Liver (tissue), 9 donors: ENCODE measurements around the gene MAVS. TPM values are rescaled to one million over a fixed set of nuclear protein-coding genes. Genes with fewer than 3 reads are reported as not detected.

Experiments
- DNase-seq: peaks from one replicate; pipeline ENCODE4 v3.0.0-alpha.2; 2017; ENCODE audit warnings: low spot score
- H3K27ac ChIP-seq, 2 donors: one replicate each; pipeline ENCODE4 v1.7.0; 2013; ENCODE audit warnings: inconsistent platforms in 2 of 2, low read length in 2 of 2, control low read depth in 1 of 2, low read depth in 1 of 2, mild to moderate bottlenecking in 1 of 2
- H3K27me3 ChIP-seq, 4 donors: one replicate each; pipeline versions ENCODE4 v1.6.1 to v1.7.0; 2013; ENCODE audit warnings: low read length in 3 of 4, inconsistent platforms in 1 of 4, mild to moderate bottlenecking in 1 of 4, moderate library complexity in 1 of 4; ENCODE audit not compliant: control insufficient read depth in 4 of 4, insufficient read depth in 4 of 4
- H3K36me3 ChIP-seq, 4 donors: one replicate each; pipeline versions ENCODE4 v1.6.1 to v1.7.0; 2013; ENCODE audit warnings: low read length in 3 of 4, mild to moderate bottlenecking in 3 of 4, low read depth in 1 of 4, moderate library complexity in 1 of 4; ENCODE audit not compliant: control insufficient read depth in 4 of 4, insufficient read depth in 3 of 4
- H3K4me1 ChIP-seq, 4 donors: one replicate each; pipeline versions ENCODE4 v1.6.1 to v1.7.0; 2013; ENCODE audit warnings: low read length in 3 of 4, mild to moderate bottlenecking in 3 of 4, moderate library complexity in 1 of 4; ENCODE audit not compliant: control insufficient read depth in 4 of 4, insufficient read depth in 4 of 4
- H3K4me3 ChIP-seq, 3 donors: one replicate each; pipeline versions ENCODE4 v1.6.1 to v1.7.0; 2013; ENCODE audit warnings: low read length in 3 of 3, control low read depth in 1 of 3, low read depth in 1 of 3, mild to moderate bottlenecking in 1 of 3
- H3K9ac ChIP-seq, 2 donors: one replicate each; pipeline ENCODE4 v1.7.0; 2013; ENCODE audit warnings: low read length in 2 of 2, mild to moderate bottlenecking in 2 of 2, moderate library complexity in 2 of 2, control low read depth in 1 of 2, low read depth in 1 of 2
- H3K9me3 ChIP-seq, 4 donors: one replicate each; pipeline versions ENCODE4 v1.6.1 to v1.7.0; 2013; ENCODE audit warnings: low read length in 3 of 4; ENCODE audit not compliant: control insufficient read depth in 4 of 4
- ATF3 ChIP-seq: IDR thresholded peaks from 2 replicates; pipeline ENCODE4 v1.6.1; 2016; ENCODE audit warnings: antibody characterized with exemption
- CTCF ChIP-seq: fragments of 150-350 bp; IDR thresholded peaks from 2 replicates; pipeline ENCODE4 v1.5.1; 2017; ENCODE audit warnings: improper control_type of control experiment, low read depth, low read length; ENCODE audit not compliant: missing input control
- EGR1 ChIP-seq, 2 donors: IDR thresholded peaks; 2 replicates each; pipeline ENCODE4 v1.6.1; 2016 to 2018; ENCODE audit warnings: antibody characterized with exemption in 2 of 2, low read depth in 2 of 2
- FOXA1 ChIP-seq: IDR thresholded peaks from 2 replicates; pipeline ENCODE4 v1.6.1; 2016; ENCODE audit warnings: antibody characterized with exemption
- FOXA2 ChIP-seq: IDR thresholded peaks from 2 replicates; pipeline ENCODE4 v1.6.1; 2016; ENCODE audit warnings: antibody characterized with exemption
- GABPA ChIP-seq, 2 donors: IDR thresholded peaks in 1 of 2; conservative IDR thresholded peaks in 1 of 2; 2 replicates each; pipeline ENCODE4 v1.6.1; 2016; ENCODE audit warnings: antibody characterized with exemption in 2 of 2, mild to moderate bottlenecking in 1 of 2, moderate library complexity in 1 of 2
- HNF4A ChIP-seq, 2 donors: conservative IDR thresholded peaks; 2 replicates each; pipeline ENCODE4 v1.6.1; 2016; ENCODE audit warnings: antibody characterized with exemption in 2 of 2, mild to moderate bottlenecking in 2 of 2
- HNF4G ChIP-seq: IDR thresholded peaks from 2 replicates; pipeline ENCODE4 v1.6.1; 2016; ENCODE audit warnings: antibody characterized with exemption
- MAX ChIP-seq: IDR thresholded peaks from 2 replicates; pipeline ENCODE4 v1.6.1; 2016; ENCODE audit warnings: antibody characterized with exemption
- NR2F2 ChIP-seq: IDR thresholded peaks from 2 replicates; pipeline ENCODE4 v1.6.1; 2016; ENCODE audit warnings: antibody characterized with exemption
- RAD21 ChIP-seq, 2 donors: IDR thresholded peaks; 2 replicates each; pipeline ENCODE4 v1.6.1; 2016; ENCODE audit warnings: antibody characterized with exemption in 2 of 2, mild to moderate bottlenecking in 2 of 2
- REST ChIP-seq: IDR thresholded peaks from 2 replicates; pipeline ENCODE4 v1.6.1; 2016; ENCODE audit warnings: antibody characterized with exemption, mild to moderate bottlenecking
- RXRA ChIP-seq, 2 donors: IDR thresholded peaks; 2 replicates each; pipeline ENCODE4 v1.6.1; 2017 to 2018; ENCODE audit warnings: antibody characterized with exemption in 2 of 2, mild to moderate bottlenecking in 1 of 2
- TAF1 ChIP-seq: conservative IDR thresholded peaks from 2 replicates; pipeline ENCODE4 v1.6.1; 2016; ENCODE audit warnings: antibody characterized with exemption, mild to moderate bottlenecking
- YY1 ChIP-seq: IDR thresholded peaks from 2 replicates; pipeline ENCODE4 v1.6.1; 2016; ENCODE audit warnings: antibody characterized with exemption, mild to moderate bottlenecking
- ZBTB33 ChIP-seq: IDR thresholded peaks from 2 replicates; pipeline ENCODE4 v1.6.1; 2016; ENCODE audit warnings: antibody characterized with exemption
- WGBS: extraction: QIAGEN DNeasy Blood & Tissue Kit; methylation state at CpG from one replicate; pipeline ENCODE4 v1.1.7; 2013; 5-methylcytosine and 5-hydroxymethylcytosine counted together
- polyA plus RNA-seq, 2 donors: library from polyadenylated mRNA; stranded (reverse) in 1 of 2; unstranded in 1 of 2; fragments of 200-250 nt in 1 of 2; fragments of >200 nt in 1 of 2; fragmentation: Nextera tagmentation in 1 of 2; extraction: Ambion mirVana in 1 of 2; gene quantifications; one replicate each; pipeline versions ENCODE4 v1.2.1 to v1.2.3, GENCODE V29; 2013 to 2015
- total RNA-seq, 2 donors: library from RNA; depleted of rRNA; stranded (reverse); fragments of >200 nt; gene quantifications; one replicate each; pipeline ENCODE4 v1.2.3, GENCODE V29; 2014
- donor health status: healthy.
- donor health status: healthy.
- donor health status: healthy.
- donor health status: healthy.
- donor health status: healthy.

Gene MAVS
- total and polyA plus RNA-seq, 4 donors, result 4.7 to 20.9 (median 11.9) TPM

- 97% methylated on average over 1 of the region's 1 CpG for WGBS
- Histone ChIP-seq H3K36me3 (peaks cover 7 to 47% (median 29%) of the 10 kb centered on the region in 4 donors), H3K9me3 (no peaks in the 10 kb centered on the region), H3K4me3 (no peak overlapping the region), H3K9ac (no peak overlapping the region), H3K4me1 (no peaks in the 10 kb centered on the region), H3K27ac (no peak overlapping the region), H3K27me3 (no peaks in the 10 kb centered on the region)
- TF ChIP-seq RAD21 (IDR thresholded peaks at IDR 0.05) (no peak), NR2F2 (no peak)
- DNase-seq, result no peak
These were observed 72.7 kb downstream of the MAVS start for GRCh38 chr20:3919352-3919751.

GRCh38 chr20:3922223-3922982 lies 75.8 kb downstream of the MAVS start:
- WGBS, result 88% methylated on average over 13 of the region's 13 CpGs
- peaks cover 2 to 37% (median 21%) of the 10 kb centered on the region in 4 donors for H3K36me3 ChIP-seq
- no peak overlapping the region for H3K27ac ChIP-seq
- H3K9ac ChIP-seq, result no peak overlapping the region
- H3K4me3 ChIP-seq, result no peak overlapping the region
- H3K9me3 ChIP-seq, result no peaks in the 10 kb centered on the region
- no peaks in the 10 kb centered on the region for H3K27me3 ChIP-seq
- DNase-seq, result no peak
- TF ChIP-seq FOXA2 (no peak), CTCF (no peak), HNF4G (no peak), TAF1 (no peak), EGR1 (IDR thresholded peaks at IDR 0.05; ENCODE audit: low read depth in 2 of 2) (no peak), RAD21 (IDR thresholded peaks at IDR 0.05) (no peak), HNF4A (conservative IDR thresholded peaks at IDR 0.05) (no peak), ATF3 (no peak), MAX (no peak), REST (no peak), YY1 (no peak), ZBTB33 (no peak), FOXA1 (no peak), RXRA (IDR thresholded peaks at IDR 0.05) (no peak), GABPA (IDR thresholded peaks at IDR 0.05 in 1 of 2, conservative IDR thresholded peaks at IDR 0.05 in 1 of 2) (no peak)
- no peaks in the 10 kb centered on the region for H3K4me1 ChIP-seq
